Astrocyte (in vitro differentiated cells and primary cell): ENCODE data around the gene CALHM2.

Source experiments
- CTCF ChIP-seq: IDR thresholded peaks from 2 replicates; pipeline ENCODE4 v1.5.1; 2011; ENCODE audit warnings: low read depth, mild to moderate bottlenecking, inconsistent platforms, low read length, moderate library complexity; ENCODE audit not compliant: insufficient read depth
- EZH2 ChIP-seq: IDR thresholded peaks from 2 replicates; pipeline ENCODE4 v1.6.1; 2012; ENCODE audit warnings: mild to moderate bottlenecking, low read length, inconsistent platforms; ENCODE audit not compliant: insufficient read depth

GRCh38 chr10:103445767-103446567 lies 6.2 kb downstream of the CALHM2 start:
- TF ChIP-seq CTCF (no peak), EZH2 (no peak)
